Adipocyte (in vitro differentiated cells): ENCODE results near the gene TDRD12.
A peak's percentile ranks its signal among the peaks of the same experiment; 100 is the strongest.
"Not testable (repeated sequence)": the region's sequence is repeated elsewhere in the genome, so short reads cannot be mapped to it uniquely, and the experiment has no call there.

Experiments
- DNase-seq: peaks from one replicate; pipeline ENCODE4 v3.0.0-alpha.2; 2015; ENCODE audit warnings: low read depth
- H3K27me3 ChIP-seq: replicated peaks from 2 replicates; pipeline ENCODE4 v1.7.0; 2013; ENCODE audit warnings: mild to moderate bottlenecking, low read length, moderate library complexity; ENCODE audit not compliant: control insufficient read depth, insufficient read depth
- H3K36me3 ChIP-seq: 2 replicates; pipeline ENCODE4 v1.7.0; 2013; ENCODE audit warnings: low read length, mild to moderate bottlenecking, moderate library complexity; ENCODE audit not compliant: control insufficient read depth, insufficient read depth, severe bottlenecking
- H3K4me1 ChIP-seq: 2 replicates; pipeline ENCODE4 v1.7.0; 2013; ENCODE audit warnings: mild to moderate bottlenecking, low read length, moderate library complexity; ENCODE audit not compliant: control insufficient read depth, insufficient read depth
- H3K4me3 ChIP-seq: 2 replicates; pipeline ENCODE4 v1.7.0; 2013; ENCODE audit warnings: mild to moderate bottlenecking, low read length, moderate library complexity
- H3K9ac ChIP-seq: 2 replicates; pipeline ENCODE4 v1.7.0; 2013; ENCODE audit warnings: mild to moderate bottlenecking, low read length, moderate library complexity
- H3K9me3 ChIP-seq: 2 replicates; pipeline ENCODE4 v1.7.0; 2013; ENCODE audit warnings: mild to moderate bottlenecking, low read length, moderate library complexity; ENCODE audit not compliant: control insufficient read depth

Gene TDRD12

DNA sequence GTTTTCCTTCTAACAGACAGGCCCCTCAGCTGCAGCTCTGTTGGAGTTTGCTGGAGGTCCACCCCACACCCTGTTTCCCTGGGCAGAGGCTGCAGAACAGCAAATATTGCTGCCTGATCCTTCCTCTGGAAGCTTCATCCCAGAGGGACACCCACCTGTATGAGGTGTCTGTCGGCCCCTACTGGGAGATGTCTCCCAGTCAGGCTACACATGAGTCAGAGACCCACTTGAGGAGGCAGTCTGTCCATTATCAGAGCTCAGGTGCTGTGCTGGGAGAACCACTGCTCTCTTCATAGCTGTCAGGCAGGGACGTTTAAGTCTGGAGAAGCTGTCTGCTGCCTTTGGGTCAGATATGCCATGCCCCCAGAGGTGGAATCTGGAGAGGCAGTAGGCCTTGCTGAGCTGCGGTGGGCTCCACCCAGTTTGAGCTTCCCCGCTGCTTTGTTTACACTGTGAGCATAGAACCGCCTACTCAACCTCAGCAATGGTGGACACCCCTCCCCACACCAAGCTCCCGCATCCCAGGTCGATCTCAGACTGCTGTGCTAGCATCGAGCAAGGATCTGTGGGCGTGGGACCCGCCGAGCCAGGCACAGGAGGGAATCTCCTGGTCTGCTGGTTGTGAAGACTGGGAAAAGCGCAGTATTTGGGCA lies 67.7 kb downstream of the TDRD12 start:
- DNase-seq, H3K4me3 ChIP-seq, H3K9ac ChIP-seq, H3K27me3 ChIP-seq, H3K9me3 ChIP-seq, H3K36me3 ChIP-seq, H3K4me1 ChIP-seq: not testable (repeated sequence)

DNA sequence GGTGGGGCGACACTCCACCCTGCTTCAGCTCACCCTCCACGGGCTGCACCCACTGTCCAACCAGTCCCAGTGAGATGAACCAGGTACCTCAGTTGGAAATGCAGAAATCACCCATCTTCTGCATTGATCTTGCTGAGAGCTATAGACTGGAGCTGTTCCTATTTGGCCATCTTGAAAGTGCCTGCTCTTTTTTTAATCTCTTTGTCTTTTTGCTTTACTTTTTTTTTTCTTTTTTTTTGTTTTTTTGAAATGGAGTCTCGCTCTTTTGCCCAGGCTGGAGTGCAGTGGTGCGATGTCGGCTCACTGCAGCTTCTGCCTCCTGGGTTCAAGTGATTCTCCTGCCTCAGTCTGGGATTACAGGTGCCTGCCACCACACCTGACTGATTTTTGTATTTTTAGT lies 68.3 kb downstream of the TDRD12 start:
- not testable (repeated sequence) for H3K27me3 ChIP-seq, H3K9me3 ChIP-seq, DNase-seq, H3K4me3 ChIP-seq, H3K9ac ChIP-seq, H3K36me3 ChIP-seq, H3K4me1 ChIP-seq

DNA sequence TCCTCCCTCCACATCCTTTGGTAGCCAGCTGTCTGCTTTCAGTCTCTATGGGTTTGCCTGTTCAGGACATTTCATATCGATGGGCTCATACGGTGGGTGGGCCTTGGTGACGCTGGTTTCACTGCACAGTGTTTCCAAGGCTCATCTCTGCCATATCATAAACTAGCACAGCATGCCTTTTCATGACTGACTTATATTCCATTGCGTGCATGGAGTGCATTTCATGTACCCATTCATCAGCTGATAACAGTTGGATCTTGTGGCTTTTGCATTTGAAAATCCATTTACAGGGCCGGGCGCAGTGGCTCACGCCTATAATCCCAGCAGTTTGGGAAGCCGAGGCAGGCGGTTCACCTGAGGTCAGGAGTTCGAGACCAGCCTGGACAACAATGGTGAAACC lies 69.9 kb downstream of the TDRD12 start:
- no peak overlapping the region for H3K4me3 ChIP-seq
- H3K27me3 ChIP-seq = no peaks in the 10 kb centered on the region
- no peak for DNase-seq

DNA sequence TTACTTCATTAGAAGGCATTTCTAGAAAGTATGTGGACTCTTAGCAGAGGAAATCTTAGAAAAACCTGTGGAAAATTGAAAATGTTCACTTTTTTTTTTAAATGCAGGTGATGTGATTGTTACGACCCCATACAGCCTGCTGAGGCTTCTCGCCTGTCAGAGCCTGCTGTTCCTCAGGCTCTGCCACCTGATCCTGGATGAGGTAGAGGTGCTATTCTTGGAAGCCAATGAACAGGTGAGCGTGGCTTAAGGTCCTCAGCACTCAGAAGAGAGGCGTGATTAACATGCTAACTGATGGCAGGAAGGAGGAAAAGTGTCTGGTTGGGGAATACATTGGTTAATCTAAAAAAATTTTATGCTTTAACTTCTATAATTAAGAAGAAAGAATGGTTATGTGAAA lies 78.6 kb downstream of the TDRD12 start:
- H3K9ac ChIP-seq = no peak overlapping the region
- H3K4me3 ChIP-seq = no peak overlapping the region
- no peaks in the 10 kb centered on the region for H3K4me1 ChIP-seq
- no peaks in the 10 kb centered on the region for H3K9me3 ChIP-seq
- H3K36me3 ChIP-seq = no peaks in the 10 kb centered on the region
- peaks cover 10% of the 10 kb centered on the region for H3K27me3 ChIP-seq
- DNase-seq = no peak

More for the DNA sequence above, 69.9 kb downstream of the TDRD12 start:
- Histone ChIP-seq H3K36me3 (no peaks in the 10 kb centered on the region), H3K9me3 (no peaks in the 10 kb centered on the region), H3K9ac (no peak overlapping the region), H3K4me1 (no peaks in the 10 kb centered on the region)

DNA sequence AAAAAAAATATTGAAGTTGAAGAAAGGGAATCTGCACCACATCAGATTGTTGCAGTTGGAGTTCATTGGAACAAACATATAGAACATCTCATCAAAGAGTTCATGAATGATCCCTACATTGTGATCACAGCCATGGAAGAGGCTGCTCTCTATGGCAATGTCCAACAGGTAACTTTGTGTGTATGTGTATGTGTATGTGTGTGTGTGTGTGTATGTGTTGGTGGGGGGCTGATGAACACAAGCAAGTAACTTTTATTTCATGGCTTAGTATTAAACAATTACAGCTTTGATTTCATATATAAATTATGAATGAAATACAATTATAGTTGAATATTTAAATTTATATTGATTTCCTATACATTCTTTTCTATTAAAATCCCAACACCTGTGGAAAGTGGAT lies 80.6 kb downstream of the TDRD12 start:
- Histone ChIP-seq H3K36me3 (no peaks in the 10 kb centered on the region), H3K9ac (no peak overlapping the region), H3K4me3 (no peak overlapping the region), H3K4me1 (no peaks in the 10 kb centered on the region), H3K27me3 (peaks cover 14% of the 10 kb centered on the region), H3K9me3 (no peaks in the 10 kb centered on the region)
- no peak for DNase-seq

DNA sequence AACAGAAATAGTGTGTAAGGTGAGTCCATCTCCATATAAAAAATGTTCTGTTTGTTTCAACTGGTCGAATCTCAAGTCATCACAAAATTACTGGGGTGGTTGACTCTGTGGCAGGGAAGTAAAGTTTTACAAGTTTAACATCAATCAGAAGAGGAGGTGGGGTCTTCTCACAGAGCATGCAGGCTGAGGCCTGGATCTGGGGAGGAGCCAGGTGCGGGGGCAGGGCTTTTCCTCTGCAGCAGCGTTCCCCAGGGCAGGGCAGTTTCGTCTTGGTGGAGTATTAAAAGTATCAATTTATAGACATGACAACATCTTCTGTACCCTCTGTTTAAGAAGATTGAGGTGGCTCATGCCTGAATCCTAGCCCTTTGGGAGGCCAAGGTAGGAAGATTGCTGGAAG lies 81.2 kb downstream of the TDRD12 start:
- Histone ChIP-seq H3K9me3 (no peaks in the 10 kb centered on the region), H3K4me3 (no peak overlapping the region), H3K9ac (no peak overlapping the region), H3K27me3 (peaks cover 14% of the 10 kb centered on the region), H3K36me3 (no peaks in the 10 kb centered on the region), H3K4me1 (no peaks in the 10 kb centered on the region)
- no peak for DNase-seq

DNA sequence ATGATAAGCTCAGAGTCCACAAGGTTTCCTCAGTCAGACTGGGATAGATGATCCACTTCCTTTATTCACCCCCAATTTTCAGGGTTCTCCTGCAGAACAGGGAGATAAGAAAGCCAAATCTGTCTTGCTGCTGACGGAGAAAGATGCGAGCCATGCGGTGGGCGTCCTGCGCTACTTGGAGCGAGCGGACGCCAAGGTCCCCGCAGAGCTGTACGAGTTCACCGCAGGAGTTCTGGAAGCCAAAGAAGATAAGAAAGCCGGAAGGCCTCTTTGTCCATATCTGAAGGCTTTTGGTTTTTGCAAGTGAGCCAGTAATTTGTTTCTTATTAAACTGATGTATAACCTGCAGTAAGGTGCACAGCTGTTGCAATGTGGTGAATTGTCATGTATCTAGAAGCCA lies 83.3 kb downstream of the TDRD12 start:
- Histone ChIP-seq H3K9me3 (no peaks in the 10 kb centered on the region), H3K36me3 (no peaks in the 10 kb centered on the region), H3K27me3 (peaks cover 9% of the 10 kb centered on the region), H3K4me1 (no peaks in the 10 kb centered on the region), H3K4me3 (no peak overlapping the region), H3K9ac (no peak overlapping the region)
- DNase-seq = no peak

DNA sequence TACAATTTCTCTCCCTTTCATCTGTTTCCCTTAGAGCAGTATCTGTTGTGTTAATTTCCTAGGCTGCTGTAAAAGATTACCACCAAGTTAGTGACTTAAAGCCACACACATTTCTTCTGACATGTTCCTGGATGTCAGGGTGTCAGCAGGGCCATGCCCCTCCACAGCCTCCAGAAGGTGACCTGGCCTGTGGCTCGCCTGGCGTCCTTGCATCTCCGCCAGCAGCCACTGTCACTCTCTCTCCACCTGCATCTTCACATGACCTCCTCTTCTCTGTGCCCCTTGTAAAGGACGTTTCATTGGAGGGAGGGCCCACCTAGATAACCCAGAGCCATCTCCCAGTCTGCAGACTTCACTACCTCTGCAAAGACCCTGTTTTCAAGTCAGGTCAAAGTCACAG lies 88.7 kb downstream of the TDRD12 start:
- no peaks in the 10 kb centered on the region for H3K4me1 ChIP-seq
- H3K9me3 ChIP-seq = no peaks in the 10 kb centered on the region
- no peak for DNase-seq
- H3K4me3 ChIP-seq = no peak overlapping the region
- H3K9ac ChIP-seq = no peak overlapping the region
- H3K27me3 ChIP-seq = peaks cover 17% of the 10 kb centered on the region
- no peaks in the 10 kb centered on the region for H3K36me3 ChIP-seq

DNA sequence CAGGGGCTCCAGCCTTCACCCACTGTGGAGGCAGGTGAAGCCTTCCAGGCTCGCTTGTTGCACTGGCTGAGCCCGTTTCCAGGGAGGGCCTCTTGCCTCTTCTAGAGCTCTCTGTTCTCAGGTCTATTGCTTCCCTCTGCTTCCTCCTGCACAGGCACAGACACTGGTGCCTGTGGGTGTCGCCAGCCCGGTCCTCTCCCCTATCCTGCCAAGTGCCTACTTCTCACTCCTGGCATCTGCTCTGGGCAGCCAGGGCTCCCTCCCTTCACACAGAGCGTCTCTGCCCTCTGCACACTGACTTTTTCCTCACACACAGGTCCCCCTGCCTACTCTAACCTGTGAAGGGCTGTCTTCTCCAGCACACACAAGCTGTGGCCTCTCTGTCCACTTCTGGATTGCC lies 89.7 kb downstream of the TDRD12 start:
- DNase-seq = no peak
- peaks cover 13% of the 10 kb centered on the region for H3K27me3 ChIP-seq
- no peak overlapping the region for H3K9ac ChIP-seq
- no peaks in the 10 kb centered on the region for H3K4me1 ChIP-seq
- H3K9me3 ChIP-seq = no peaks in the 10 kb centered on the region
- no peak overlapping the region for H3K4me3 ChIP-seq
- no peaks in the 10 kb centered on the region for H3K36me3 ChIP-seq

DNA sequence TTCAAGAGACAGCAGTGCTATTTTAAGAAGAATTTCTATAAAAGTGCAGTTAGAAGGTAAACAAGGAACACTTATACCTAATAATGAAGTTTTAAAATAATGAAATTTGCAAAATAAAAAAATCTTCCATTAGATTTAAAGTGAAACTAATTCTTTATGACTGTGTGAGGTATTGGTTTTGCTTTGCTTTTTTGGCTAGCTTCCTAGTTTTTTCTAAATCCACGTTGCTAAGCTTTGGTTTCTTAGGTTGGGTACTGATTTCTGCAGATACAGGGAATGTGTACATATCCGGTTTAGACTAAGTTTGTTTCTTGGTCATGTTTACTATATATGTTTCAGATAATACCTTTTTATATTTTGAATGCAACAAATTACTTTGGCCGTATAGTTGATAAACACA lies 90.2 kb downstream of the TDRD12 start:
- Histone ChIP-seq H3K4me1 (no peaks in the 10 kb centered on the region), H3K9ac (no peak overlapping the region), H3K4me3 (no peak overlapping the region), H3K27me3 (peaks cover 13% of the 10 kb centered on the region), H3K36me3 (no peaks in the 10 kb centered on the region), H3K9me3 (no peaks in the 10 kb centered on the region)
- peak; percentile 14 for DNase-seq

DNA sequence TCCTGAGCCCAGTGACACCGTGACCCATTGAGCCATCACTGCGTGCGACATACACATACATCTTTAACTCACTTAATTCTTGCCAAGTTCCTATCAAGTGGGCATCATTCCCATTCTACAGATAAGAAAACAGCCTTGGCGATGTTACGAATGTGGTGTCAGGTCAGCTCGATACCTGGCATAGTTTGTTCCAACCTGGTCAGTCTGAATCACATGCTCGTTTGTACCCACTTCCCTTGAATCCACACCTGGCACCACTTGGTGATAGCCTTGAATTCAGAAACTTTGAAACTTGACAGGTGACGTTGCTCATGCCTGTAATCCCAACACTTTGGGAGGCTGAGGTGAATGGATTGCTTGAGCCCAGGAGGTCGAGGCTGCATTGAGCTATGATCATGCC lies 90.9 kb downstream of the TDRD12 start:
- H3K36me3 ChIP-seq = no peaks in the 10 kb centered on the region
- H3K27me3 ChIP-seq = peaks cover 13% of the 10 kb centered on the region
- H3K9me3 ChIP-seq = no peaks in the 10 kb centered on the region
- no peak for DNase-seq
- H3K4me3 ChIP-seq = no peak overlapping the region
- no peaks in the 10 kb centered on the region for H3K4me1 ChIP-seq
- H3K9ac ChIP-seq = no peak overlapping the region

DNA sequence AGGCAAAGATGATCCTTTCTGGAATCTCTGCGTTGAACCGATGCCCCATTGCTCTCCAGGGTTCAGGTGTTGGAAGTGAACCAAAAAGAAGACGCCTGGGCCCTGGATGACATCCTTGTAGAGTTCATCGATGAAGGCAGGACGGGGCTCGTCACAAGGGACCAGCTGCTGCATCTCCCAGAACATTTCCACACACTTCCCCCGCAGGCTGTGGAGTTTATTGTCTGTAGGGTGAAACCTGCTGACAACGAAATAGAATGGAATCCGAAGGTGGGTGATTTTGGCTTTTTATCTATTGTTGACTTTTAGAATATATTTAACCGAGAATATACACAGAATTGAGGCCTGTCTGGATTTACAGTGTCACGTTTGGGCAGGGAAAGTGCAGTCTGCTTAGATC lies 91.6 kb downstream of the TDRD12 start:
- H3K27me3 ChIP-seq = peaks cover 15% of the 10 kb centered on the region
- H3K9me3 ChIP-seq = no peaks in the 10 kb centered on the region

More for the DNA sequence above, 91.6 kb downstream of the TDRD12 start:
- Histone ChIP-seq H3K9ac (no peak overlapping the region), H3K36me3 (no peaks in the 10 kb centered on the region), H3K4me1 (no peaks in the 10 kb centered on the region), H3K4me3 (no peak overlapping the region)
- no peak for DNase-seq
